CD4-positive, alpha-beta memory T cell (primary cell): ENCODE results near the gene PARP12. TPM values are rescaled to one million over a fixed set of nuclear protein-coding genes. Genes with fewer than 3 reads are reported as not detected.

Source experiments
- CTCF ChIA-PET: fragments of 350-600 bp; sonication (Branson Sonifier 250); formaldehyde crosslinking; loops from one replicate; lab custom pipeline; 2021; ENCODE audit warnings: inconsistent platforms; ENCODE audit not compliant: partially characterized antibody; lab: Charles Lee
- POLR2A ChIA-PET: fragments of 350-600 bp; sonication (Branson Sonifier 250); formaldehyde crosslinking; loops from one replicate; lab custom pipeline; 2021; ENCODE audit not compliant: partially characterized antibody; lab: Charles Lee
- DNase-seq, 5 donors: peaks; one replicate each; pipeline versions ENCODE4 v3.0.0 to v3.0.0-alpha.2; 2020 to 2022; ENCODE audit warnings: mixed read lengths in 1 of 5
- H3K27ac ChIP-seq: one replicate; pipeline ENCODE4 v1.7.0; 2013; ENCODE audit warnings: low read depth, low read length
- H3K27me3 ChIP-seq: 2 replicates; pipeline ENCODE4 v1.7.0; 2013; ENCODE audit warnings: mild to moderate bottlenecking, low read length, moderate library complexity; ENCODE audit not compliant: insufficient read depth
- H3K36me3 ChIP-seq: 2 replicates; pipeline ENCODE4 v1.7.0; 2013; ENCODE audit warnings: mild to moderate bottlenecking, low read length, moderate library complexity; ENCODE audit not compliant: insufficient read depth
- H3K4me1 ChIP-seq: 2 replicates; pipeline ENCODE4 v1.7.0; 2013; ENCODE audit warnings: mild to moderate bottlenecking, low read length, moderate library complexity; ENCODE audit not compliant: insufficient read depth
- H3K4me3 ChIP-seq, 2 donors: one replicate each; pipeline ENCODE4 v1.7.0; 2013; ENCODE audit warnings: low read length in 2 of 2, mild to moderate bottlenecking in 1 of 2
- H3K9me3 ChIP-seq, 2 donors: one replicate each; pipeline ENCODE4 v1.7.0; 2013; ENCODE audit warnings: low read length in 2 of 2, control low read depth in 1 of 2; ENCODE audit not compliant: control insufficient read depth in 1 of 2
- H3K27ac Mint-ChIP-seq, 7 donors: one replicate each; pipeline ENCODE4 v1.8.0; 2020 to 2021; ENCODE audit warnings: mixed read lengths in 7 of 7, mild to moderate bottlenecking in 6 of 7, inconsistent platforms in 3 of 7, moderate library complexity in 3 of 7
- H3K27me3 Mint-ChIP-seq, 2 donors: one replicate each; pipeline ENCODE4 v1.8.0; 2020 to 2021; ENCODE audit warnings: mixed read lengths in 2 of 2
- H3K36me3 Mint-ChIP-seq, 2 donors: one replicate each; pipeline ENCODE4 v1.8.0; 2020 to 2021; ENCODE audit warnings: mixed read lengths in 2 of 2, inconsistent platforms in 1 of 2, mild to moderate bottlenecking in 1 of 2
- H3K4me1 Mint-ChIP-seq, 4 donors: one replicate each; pipeline ENCODE4 v1.8.0; 2020 to 2021; ENCODE audit warnings: mixed read lengths in 4 of 4, mild to moderate bottlenecking in 1 of 4
- H3K4me3 Mint-ChIP-seq, 8 donors: one replicate each; pipeline ENCODE4 v1.8.0; 2020 to 2021; ENCODE audit warnings: mixed read lengths in 8 of 8, mild to moderate bottlenecking in 7 of 8, moderate library complexity in 6 of 8, inconsistent platforms in 3 of 8
- H3K9me3 Mint-ChIP-seq, 8 donors: one replicate each; pipeline ENCODE4 v1.8.0; 2020 to 2021; ENCODE audit warnings: mixed read lengths in 8 of 8, mild to moderate bottlenecking in 5 of 8, inconsistent platforms in 3 of 8, moderate library complexity in 1 of 8
- intact Hi-C: fragments of 100-400 bp; cut with micrococcal nuclease; formaldehyde crosslinking; loops from one replicate; pipeline ENCODE4 v1.15.1; 2023
- polyA plus RNA-seq, 2 donors: library from polyadenylated mRNA; unstranded; fragments of 300-500 nt; fragmentation: Illumina TruSeq; gene quantifications; one replicate each; pipeline ENCODE4 v1.2.3, GENCODE V29; 2021
- total RNA-seq, 2 experiments: library from RNA; stranded (reverse); gene quantifications; one replicate each; pipeline ENCODE4 v1.2.3, GENCODE V29; 2021

PARP12 gene
- total and polyA plus RNA-seq, 4 experiments from 2014 or later = 27.0 to 96.6 (median 66.5) TPM

DNA sequence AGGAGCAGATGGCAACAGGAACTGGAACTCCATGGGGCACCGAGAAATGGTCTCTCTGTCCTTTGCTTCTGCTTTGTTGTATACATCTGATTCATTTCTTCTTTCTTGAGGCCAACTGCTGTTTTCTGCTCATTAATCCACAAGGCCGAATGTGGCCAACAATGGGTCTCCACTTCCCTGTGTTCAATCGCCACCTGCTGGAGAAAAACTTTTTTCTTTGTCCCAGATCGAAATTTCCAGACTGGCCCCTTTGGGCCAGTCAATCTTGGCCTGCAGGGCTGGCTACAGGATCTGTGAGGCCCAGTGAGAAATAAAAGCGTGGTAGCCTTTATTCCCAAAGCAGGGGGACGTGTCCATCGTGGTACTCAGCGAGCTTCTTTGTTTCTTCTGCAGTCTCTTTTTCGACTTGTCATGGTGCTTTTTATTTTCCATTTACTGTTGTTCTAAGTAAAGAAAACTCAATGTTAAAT is 58.8 kb downstream of the PARP12 start:
- Histone ChIP-seq H3K4me1 (no peaks in the 10 kb centered on the region), H3K9me3 (no peaks in the 10 kb centered on the region), H3K4me3 (no peak overlapping the region), H3K36me3 (no peaks in the 10 kb centered on the region), H3K27ac (no peak overlapping the region), H3K27me3 (no peaks in the 10 kb centered on the region)
- Mint-ChIP-seq H3K27ac (peak overlapping the region in 3 of 7 donors; percentile 8 to 59 (median 38)), H3K4me1 (peaks cover 0 to 5% (median 3%) of the 10 kb centered on the region in 4 donors), H3K9me3 (no peaks in the 10 kb centered on the region), H3K27me3 (no peaks in the 10 kb centered on the region), H3K4me3 (no peak overlapping the region), H3K36me3 (peaks cover 1 to 4% of the 10 kb centered on the region in 2 donors)
- POLR2A ChIA-PET = no interaction called here
- DNase-seq = peak in 4 of 5 donors; percentile 22 to 41 (median 32)
- intact Hi-C loops = loop anchor here (2.0 kb wide), 1 partner anchor 283 kb away; no protein-coding TSS in a partner anchor
- CTCF ChIA-PET = interaction anchor here (2.1 to 11.4 kb wide), 4 partner anchors 353 to 505 kb away, joined by 6 to 203 read pairs (median 24); no protein-coding TSS in a partner anchor

DNA sequence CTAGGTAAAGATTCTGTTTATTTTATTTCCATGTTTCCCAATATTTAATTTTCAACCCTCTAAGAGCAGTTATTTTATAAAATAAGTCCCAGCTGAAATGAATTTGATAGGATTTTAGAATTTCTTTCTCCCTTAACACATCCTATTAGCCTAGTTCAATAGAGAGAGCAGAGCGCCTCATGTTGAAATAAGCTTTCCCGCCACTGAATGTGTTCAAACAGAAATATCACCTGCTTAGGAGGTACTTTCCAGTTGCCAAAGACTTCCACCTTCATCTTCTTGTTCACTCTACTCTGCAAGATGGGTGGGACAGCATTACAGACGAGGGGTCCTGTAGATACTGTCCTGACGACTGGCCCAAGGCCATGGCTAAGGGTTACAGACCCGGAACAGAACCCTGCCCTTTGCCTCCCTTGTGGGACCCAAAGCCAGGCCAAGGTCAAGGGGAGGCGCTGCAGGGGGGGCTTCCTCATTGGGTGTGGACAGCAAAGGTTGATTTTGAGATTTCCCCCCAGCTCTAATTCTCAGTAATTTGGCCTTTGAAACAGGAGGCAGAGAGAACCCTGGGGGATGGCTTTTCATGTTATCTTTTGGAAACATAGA is 62.0 kb downstream of the PARP12 start:
- H3K27ac Mint-ChIP-seq = peak overlapping the region in 2 of 7 donors; percentile 3 to 17
- DNase-seq = no peak
- Histone ChIP-seq H3K27me3 (no peaks in the 10 kb centered on the region), H3K4me1 (no peaks in the 10 kb centered on the region), H3K36me3 (no peaks in the 10 kb centered on the region), H3K4me3 (no peak overlapping the region), H3K9me3 (no peaks in the 10 kb centered on the region), H3K27ac (no peak overlapping the region)
- ChIA-PET POLR2A (no interaction called here), CTCF (interaction anchor here (1.0 to 11.4 kb wide), 6 partner anchors 13 to 399 kb away, joined by 3 to 203 read pairs (median 6); no protein-coding TSS in a partner anchor)
- no peaks in the 10 kb centered on the region for H3K9me3 Mint-ChIP-seq
- H3K4me1 Mint-ChIP-seq = peaks cover 0 to 5% (median 2%) of the 10 kb centered on the region in 4 donors
- no peaks in the 10 kb centered on the region for H3K36me3 Mint-ChIP-seq
- no peak overlapping the region for H3K4me3 Mint-ChIP-seq
- H3K27me3 Mint-ChIP-seq = no peaks in the 10 kb centered on the region
- intact Hi-C loops = no loop called here

DNA sequence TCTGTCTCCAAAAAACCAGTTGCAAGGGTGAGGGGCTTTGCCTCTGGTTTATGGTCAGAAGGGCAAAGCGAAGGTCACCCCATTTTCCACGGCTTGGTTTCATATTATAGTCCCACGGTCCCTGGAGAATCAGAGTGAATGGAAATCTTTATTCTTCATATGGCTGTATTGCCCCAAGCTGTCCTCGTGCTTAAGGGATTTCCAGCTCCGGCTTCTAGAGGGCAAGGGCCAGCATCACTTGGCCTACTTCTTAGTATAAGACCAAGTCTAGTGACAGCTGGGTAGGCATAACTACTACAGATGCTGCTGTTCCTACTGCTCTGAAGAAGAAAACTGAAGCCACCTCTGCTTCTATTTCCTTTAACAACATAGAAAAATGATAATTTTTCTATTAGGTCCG is 63.2 kb downstream of the PARP12 start:
- H3K27ac Mint-ChIP-seq = peak overlapping the region in 1 of 7 donors; percentile 54
- CTCF ChIA-PET = interaction anchor here (1.3 to 11.4 kb wide), 3 partner anchors 353 to 394 kb away, joined by 4 to 203 read pairs (median 8); no protein-coding TSS in a partner anchor
- H3K36me3 ChIP-seq = no peaks in the 10 kb centered on the region
- no peak overlapping the region for H3K4me3 Mint-ChIP-seq
- peaks cover 0 to 5% (median 2%) of the 10 kb centered on the region in 4 donors for H3K4me1 Mint-ChIP-seq
- H3K9me3 ChIP-seq = no peaks in the 10 kb centered on the region
- no peak overlapping the region for H3K4me3 ChIP-seq
- H3K4me1 ChIP-seq = no peaks in the 10 kb centered on the region
- H3K36me3 Mint-ChIP-seq = no peaks in the 10 kb centered on the region
- no peaks in the 10 kb centered on the region for H3K27me3 ChIP-seq
- no peak overlapping the region for H3K27ac ChIP-seq
- intact Hi-C loops = no loop called here
- no peaks in the 10 kb centered on the region for H3K27me3 Mint-ChIP-seq
- no peak for DNase-seq
- no peaks in the 10 kb centered on the region for H3K9me3 Mint-ChIP-seq
- POLR2A ChIA-PET = no interaction called here

DNA sequence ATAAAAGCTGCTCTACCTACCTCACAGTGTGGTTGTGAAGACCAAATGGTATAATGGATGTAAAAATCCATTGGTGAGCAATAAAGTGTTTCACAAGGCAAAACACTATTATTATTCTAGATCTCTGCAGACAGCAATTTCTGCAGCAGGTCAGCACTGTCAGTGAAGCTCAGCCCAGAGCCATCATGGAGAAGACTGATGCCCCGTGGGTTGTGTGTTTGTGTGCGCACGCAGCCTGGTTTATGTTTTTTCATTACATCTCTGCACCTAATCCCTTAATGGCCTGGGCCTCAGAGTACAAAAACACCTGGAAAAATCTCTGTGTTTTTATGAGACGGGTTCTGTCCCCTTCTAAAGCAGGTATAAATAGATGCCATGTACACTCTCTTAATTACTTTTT is 64.2 kb downstream of the PARP12 start:
- CTCF ChIA-PET = interaction anchor here (1.0 to 11.4 kb wide), 5 partner anchors 7 to 393 kb away, joined by 3 to 203 read pairs (median 4); no protein-coding TSS in a partner anchor
- H3K4me1 Mint-ChIP-seq = peaks cover 0 to 3% (median under 1%) of the 10 kb centered on the region in 4 donors
- H3K27me3 ChIP-seq = no peaks in the 10 kb centered on the region
- H3K9me3 ChIP-seq = no peaks in the 10 kb centered on the region
- no peaks in the 10 kb centered on the region for H3K9me3 Mint-ChIP-seq
- intact Hi-C loops = no loop called here
- no peaks in the 10 kb centered on the region for H3K4me1 ChIP-seq
- no peak overlapping the region for H3K27ac Mint-ChIP-seq
- no peak overlapping the region for H3K4me3 Mint-ChIP-seq
- POLR2A ChIA-PET = no interaction called here
- no peak for DNase-seq
- H3K27ac ChIP-seq = no peak overlapping the region
- H3K4me3 ChIP-seq = no peak overlapping the region
- no peaks in the 10 kb centered on the region for H3K27me3 Mint-ChIP-seq
- no peaks in the 10 kb centered on the region for H3K36me3 ChIP-seq
- H3K36me3 Mint-ChIP-seq = no peaks in the 10 kb centered on the region

DNA sequence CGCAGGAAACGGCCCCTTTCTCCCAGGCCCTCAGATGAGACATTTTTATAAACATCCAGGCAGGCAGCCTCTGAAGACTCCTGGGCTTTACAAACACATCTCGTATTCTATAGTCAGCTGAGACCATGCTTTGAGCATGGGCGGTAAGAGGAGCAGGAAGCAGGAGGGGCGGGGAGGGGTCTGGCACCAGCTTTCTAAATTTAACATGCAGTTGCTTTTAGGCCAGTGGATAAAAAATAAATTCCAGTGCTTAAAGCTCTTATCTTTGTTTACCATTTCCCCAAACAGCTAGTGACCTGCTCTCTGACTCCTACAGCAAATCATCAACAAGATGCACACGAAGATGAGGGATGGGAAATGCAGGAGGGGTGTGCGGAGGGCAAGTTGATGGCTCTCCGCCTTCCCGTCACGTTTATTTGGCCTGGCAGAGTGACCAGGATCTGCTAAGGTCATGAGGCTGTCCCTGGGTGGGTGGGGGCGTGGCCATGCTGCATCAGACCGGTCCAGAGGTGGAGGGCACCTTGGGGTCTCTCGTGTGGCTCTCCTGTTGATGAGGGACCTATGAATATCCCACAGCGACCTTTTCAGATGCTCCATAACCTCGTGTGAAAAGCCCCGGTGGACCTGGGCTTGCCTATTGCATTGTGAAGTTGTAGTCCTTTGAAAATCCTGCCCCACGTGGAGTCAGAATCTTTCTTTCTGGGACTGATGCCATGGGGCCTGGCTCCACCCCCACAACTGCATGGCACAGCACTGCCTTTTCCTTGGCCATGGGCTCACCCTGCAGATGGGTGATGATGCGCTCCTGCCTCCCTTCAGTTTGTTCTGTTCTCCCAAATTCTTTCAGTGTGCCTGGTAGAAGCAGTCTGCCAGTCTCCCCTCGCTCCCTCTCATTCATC is 67.5 kb downstream of the PARP12 start:
- Histone ChIP-seq H3K27ac (no peak overlapping the region), H3K9me3 (no peaks in the 10 kb centered on the region), H3K4me1 (no peaks in the 10 kb centered on the region), H3K27me3 (no peaks in the 10 kb centered on the region), H3K36me3 (no peaks in the 10 kb centered on the region), H3K4me3 (no peak overlapping the region)
- CTCF ChIA-PET = interaction anchor here (1.0 to 11.4 kb wide), 4 partner anchors 10 to 393 kb away, joined by 4 to 203 read pairs (median 8); no protein-coding TSS in a partner anchor
- Mint-ChIP-seq H3K27ac (no peak overlapping the region), H3K4me1 (no peaks in the 10 kb centered on the region), H3K36me3 (no peaks in the 10 kb centered on the region), H3K4me3 (no peak overlapping the region), H3K9me3 (no peaks in the 10 kb centered on the region), H3K27me3 (no peaks in the 10 kb centered on the region)
- intact Hi-C loops = no loop called here
- no peak for DNase-seq
- POLR2A ChIA-PET = no interaction called here

DNA sequence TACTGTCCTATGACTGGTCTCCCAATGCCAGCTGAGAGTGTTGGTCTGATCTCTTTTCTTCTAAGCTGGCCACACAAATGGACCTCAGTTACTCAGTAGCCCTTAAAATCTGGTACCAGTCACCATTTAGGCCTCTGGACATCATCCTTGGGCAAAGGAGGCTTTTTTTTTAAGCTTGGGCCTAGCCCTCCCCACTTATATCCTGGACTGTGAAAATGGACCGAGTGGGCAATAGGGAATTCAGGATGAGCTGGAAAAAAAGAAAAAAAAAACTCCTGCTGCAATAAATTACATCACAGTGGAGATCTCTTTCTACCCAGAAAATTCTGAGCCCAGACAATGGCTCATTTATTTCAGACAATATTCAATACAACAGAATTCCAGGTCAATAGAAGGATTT is 68.4 kb downstream of the PARP12 start:
- DNase-seq = no peak
- H3K27me3 Mint-ChIP-seq = no peaks in the 10 kb centered on the region
- ChIA-PET POLR2A (no interaction called here), CTCF (interaction anchor here (1.0 to 3.3 kb wide), 3 partner anchors 11 to 392 kb away, joined by 4 to 11 read pairs (median 6); no protein-coding TSS in a partner anchor)
- intact Hi-C loops = no loop called here
- Histone ChIP-seq H3K9me3 (no peaks in the 10 kb centered on the region), H3K27me3 (no peaks in the 10 kb centered on the region), H3K4me1 (no peaks in the 10 kb centered on the region), H3K36me3 (no peaks in the 10 kb centered on the region), H3K4me3 (no peak overlapping the region), H3K27ac (no peak overlapping the region)
- H3K4me1 Mint-ChIP-seq = no peaks in the 10 kb centered on the region
- peaks cover 0 to 3% of the 10 kb centered on the region in 2 donors for H3K36me3 Mint-ChIP-seq
- H3K4me3 Mint-ChIP-seq = no peak overlapping the region
- H3K9me3 Mint-ChIP-seq = no peaks in the 10 kb centered on the region
- no peak overlapping the region for H3K27ac Mint-ChIP-seq

DNA sequence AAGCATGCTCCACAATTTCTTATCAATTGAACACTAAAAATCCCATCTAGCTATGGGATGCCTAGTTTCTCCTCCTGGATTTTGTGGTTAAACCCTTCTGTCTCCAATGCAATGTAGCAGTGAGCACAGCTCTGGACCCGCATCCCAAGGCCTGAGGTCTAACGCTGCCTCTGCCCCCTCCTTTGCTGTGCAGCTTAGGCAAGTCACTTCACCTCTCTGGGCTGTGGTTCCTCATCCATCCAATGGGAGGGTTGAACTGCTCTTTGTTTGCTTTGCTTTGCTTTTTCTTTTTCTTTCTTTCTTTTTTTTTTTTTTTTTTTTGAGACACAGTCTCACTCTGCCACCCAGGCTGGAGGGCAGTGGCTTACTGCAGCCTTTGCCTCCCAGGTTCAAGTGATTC is 69.2 kb downstream of the PARP12 start:
- intact Hi-C loops = no loop called here
- Mint-ChIP-seq H3K27ac (no peak overlapping the region), H3K4me1 (peaks cover 0 to 2% (median 0%) of the 10 kb centered on the region in 4 donors), H3K36me3 (peaks cover 0 to 3% of the 10 kb centered on the region in 2 donors), H3K27me3 (no peaks in the 10 kb centered on the region), H3K9me3 (no peaks in the 10 kb centered on the region), H3K4me3 (no peak overlapping the region)
- Histone ChIP-seq H3K9me3 (no peaks in the 10 kb centered on the region), H3K4me3 (no peak overlapping the region), H3K4me1 (no peaks in the 10 kb centered on the region), H3K27ac (no peak overlapping the region), H3K36me3 (no peaks in the 10 kb centered on the region), H3K27me3 (no peaks in the 10 kb centered on the region)
- no peak for DNase-seq
- ChIA-PET POLR2A (no interaction called here), CTCF (interaction anchor here (0.6 to 3.3 kb wide), 3 partner anchors 12 to 392 kb away, joined by 3 to 11 read pairs (median 6); no protein-coding TSS in a partner anchor)
